H1 (cell line): ENCODE measurements around the gene ECE2. TPM values are rescaled to one million over a fixed set of nuclear protein-coding genes. Genes with fewer than 3 reads are reported as not detected.

Experiments
- CHD2 ChIP-seq: IDR thresholded peaks from 2 replicates; pipeline ENCODE4 v1.6.1; 2012; ENCODE audit warnings: low read length, improper control_type of control experiment
- HDAC6 ChIP-seq: IDR thresholded peaks from one replicate; pipeline ENCODE4 v1.7.1; 2012; ENCODE audit warnings: low read depth, mild to moderate bottlenecking, inconsistent platforms, low read length, moderate library complexity
- RAD21 ChIP-seq, 2 experiments: IDR thresholded peaks in 1 of 2; conservative IDR thresholded peaks in 1 of 2; 2 replicates each; pipeline ENCODE4 v1.6.1; 2011; ENCODE audit warnings: low read depth in 2 of 2, low read length in 2 of 2, improper control_type of control experiment in 1 of 2, inconsistent platforms in 1 of 2, mild to moderate bottlenecking in 1 of 2, moderate library complexity in 1 of 2
- SP2 ChIP-seq: IDR thresholded peaks from 2 replicates; pipeline ENCODE4 v1.6.1; 2012; ENCODE audit warnings: mild to moderate bottlenecking, low read length, inconsistent platforms
- polyA plus RNA-seq, 7 experiments: library from polyadenylated mRNA; depleted of rRNA in 3 of 7; stranded (reverse) in 5 of 7; unstranded in 2 of 7; fragments of >200 nt in 5 of 7; fragments of 200-250 nt in 2 of 7; gene quantifications; 1 replicate in 5 of 7; 2 replicates in 1 of 7; 4 replicates in 1 of 7; pipeline versions ENCODE4 v1.2.1 to v1.2.3, GENCODE V29; 2011 to 2013; ENCODE audit warnings: missing spikeins in 2 of 7, mixed read lengths in 2 of 7
- total RNA-seq: library from RNA; stranded (reverse); fragmentation: NEBNext Ultra II Directional; extraction: Animal tissue kit (Norgen Biotek cat#: 25700); gene quantifications from 2 replicates; pipeline ENCODE4 v1.2.1, GENCODE V29; 2021
- TF ChIP-seq, protein P1 (sequence below): fragments of 300-600 bp; sonication (generic); IDR thresholded peaks from 2 replicates; pipeline ENCODE4 v1.7.1; 2012; ENCODE audit warnings: low read length, moderate library complexity, mild to moderate bottlenecking, inconsistent platforms; ENCODE audit not compliant: insufficient replicate concordance

Gene ECE2
- total and polyA plus RNA-seq, 2 of the 8 experiments (the other 6 are each of a cell fraction or from before 2014, with no cell fraction given): 0.44 to 0.86 TPM

GRCh38 chr3:184300378-184300720 lies 24.5 kb downstream of the ECE2 start (continued):
- TF ChIP-seq, protein P1, sequence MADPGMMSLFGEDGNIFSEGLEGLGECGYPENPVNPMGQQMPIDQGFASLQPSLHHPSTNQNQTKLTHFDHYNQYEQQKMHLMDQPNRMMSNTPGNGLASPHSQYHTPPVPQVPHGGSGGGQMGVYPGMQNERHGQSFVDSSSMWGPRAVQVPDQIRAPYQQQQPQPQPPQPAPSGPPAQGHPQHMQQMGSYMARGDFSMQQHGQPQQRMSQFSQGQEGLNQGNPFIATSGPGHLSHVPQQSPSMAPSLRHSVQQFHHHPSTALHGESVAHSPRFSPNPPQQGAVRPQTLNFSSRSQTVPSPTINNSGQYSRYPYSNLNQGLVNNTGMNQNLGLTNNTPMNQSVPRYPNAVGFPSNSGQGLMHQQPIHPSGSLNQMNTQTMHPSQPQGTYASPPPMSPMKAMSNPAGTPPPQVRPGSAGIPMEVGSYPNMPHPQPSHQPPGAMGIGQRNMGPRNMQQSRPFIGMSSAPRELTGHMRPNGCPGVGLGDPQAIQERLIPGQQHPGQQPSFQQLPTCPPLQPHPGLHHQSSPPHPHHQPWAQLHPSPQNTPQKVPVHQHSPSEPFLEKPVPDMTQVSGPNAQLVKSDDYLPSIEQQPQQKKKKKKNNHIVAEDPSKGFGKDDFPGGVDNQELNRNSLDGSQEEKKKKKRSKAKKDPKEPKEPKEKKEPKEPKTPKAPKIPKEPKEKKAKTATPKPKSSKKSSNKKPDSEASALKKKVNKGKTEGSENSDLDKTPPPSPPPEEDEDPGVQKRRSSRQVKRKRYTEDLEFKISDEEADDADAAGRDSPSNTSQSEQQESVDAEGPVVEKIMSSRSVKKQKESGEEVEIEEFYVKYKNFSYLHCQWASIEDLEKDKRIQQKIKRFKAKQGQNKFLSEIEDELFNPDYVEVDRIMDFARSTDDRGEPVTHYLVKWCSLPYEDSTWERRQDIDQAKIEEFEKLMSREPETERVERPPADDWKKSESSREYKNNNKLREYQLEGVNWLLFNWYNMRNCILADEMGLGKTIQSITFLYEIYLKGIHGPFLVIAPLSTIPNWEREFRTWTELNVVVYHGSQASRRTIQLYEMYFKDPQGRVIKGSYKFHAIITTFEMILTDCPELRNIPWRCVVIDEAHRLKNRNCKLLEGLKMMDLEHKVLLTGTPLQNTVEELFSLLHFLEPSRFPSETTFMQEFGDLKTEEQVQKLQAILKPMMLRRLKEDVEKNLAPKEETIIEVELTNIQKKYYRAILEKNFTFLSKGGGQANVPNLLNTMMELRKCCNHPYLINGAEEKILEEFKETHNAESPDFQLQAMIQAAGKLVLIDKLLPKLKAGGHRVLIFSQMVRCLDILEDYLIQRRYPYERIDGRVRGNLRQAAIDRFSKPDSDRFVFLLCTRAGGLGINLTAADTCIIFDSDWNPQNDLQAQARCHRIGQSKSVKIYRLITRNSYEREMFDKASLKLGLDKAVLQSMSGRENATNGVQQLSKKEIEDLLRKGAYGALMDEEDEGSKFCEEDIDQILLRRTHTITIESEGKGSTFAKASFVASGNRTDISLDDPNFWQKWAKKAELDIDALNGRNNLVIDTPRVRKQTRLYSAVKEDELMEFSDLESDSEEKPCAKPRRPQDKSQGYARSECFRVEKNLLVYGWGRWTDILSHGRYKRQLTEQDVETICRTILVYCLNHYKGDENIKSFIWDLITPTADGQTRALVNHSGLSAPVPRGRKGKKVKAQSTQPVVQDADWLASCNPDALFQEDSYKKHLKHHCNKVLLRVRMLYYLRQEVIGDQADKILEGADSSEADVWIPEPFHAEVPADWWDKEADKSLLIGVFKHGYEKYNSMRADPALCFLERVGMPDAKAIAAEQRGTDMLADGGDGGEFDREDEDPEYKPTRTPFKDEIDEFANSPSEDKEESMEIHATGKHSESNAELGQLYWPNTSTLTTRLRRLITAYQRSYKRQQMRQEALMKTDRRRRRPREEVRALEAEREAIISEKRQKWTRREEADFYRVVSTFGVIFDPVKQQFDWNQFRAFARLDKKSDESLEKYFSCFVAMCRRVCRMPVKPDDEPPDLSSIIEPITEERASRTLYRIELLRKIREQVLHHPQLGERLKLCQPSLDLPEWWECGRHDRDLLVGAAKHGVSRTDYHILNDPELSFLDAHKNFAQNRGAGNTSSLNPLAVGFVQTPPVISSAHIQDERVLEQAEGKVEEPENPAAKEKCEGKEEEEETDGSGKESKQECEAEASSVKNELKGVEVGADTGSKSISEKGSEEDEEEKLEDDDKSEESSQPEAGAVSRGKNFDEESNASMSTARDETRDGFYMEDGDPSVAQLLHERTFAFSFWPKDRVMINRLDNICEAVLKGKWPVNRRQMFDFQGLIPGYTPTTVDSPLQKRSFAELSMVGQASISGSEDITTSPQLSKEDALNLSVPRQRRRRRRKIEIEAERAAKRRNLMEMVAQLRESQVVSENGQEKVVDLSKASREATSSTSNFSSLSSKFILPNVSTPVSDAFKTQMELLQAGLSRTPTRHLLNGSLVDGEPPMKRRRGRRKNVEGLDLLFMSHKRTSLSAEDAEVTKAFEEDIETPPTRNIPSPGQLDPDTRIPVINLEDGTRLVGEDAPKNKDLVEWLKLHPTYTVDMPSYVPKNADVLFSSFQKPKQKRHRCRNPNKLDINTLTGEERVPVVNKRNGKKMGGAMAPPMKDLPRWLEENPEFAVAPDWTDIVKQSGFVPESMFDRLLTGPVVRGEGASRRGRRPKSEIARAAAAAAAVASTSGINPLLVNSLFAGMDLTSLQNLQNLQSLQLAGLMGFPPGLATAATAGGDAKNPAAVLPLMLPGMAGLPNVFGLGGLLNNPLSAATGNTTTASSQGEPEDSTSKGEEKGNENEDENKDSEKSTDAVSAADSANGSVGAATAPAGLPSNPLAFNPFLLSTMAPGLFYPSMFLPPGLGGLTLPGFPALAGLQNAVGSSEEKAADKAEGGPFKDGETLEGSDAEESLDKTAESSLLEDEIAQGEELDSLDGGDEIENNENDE: no peak
- no peak for TF ChIP-seq SP2
- TF ChIP-seq RAD21 (IDR thresholded peaks at IDR 0.05 in 1 of 2, conservative IDR thresholded peaks at IDR 0.05 in 1 of 2; ENCODE audit: low read depth in 2 of 2, low read length in 2 of 2): no peak
- no peak for TF ChIP-seq CHD2
- no peak for TF ChIP-seq HDAC6
